H1 (cell line): ENCODE data around the gene TIAL1. TPM values are rescaled to one million over a fixed set of nuclear protein-coding genes. Genes with fewer than 3 reads are reported as not detected.

ENCODE experiments used
- BRCA1 ChIP-seq: IDR thresholded peaks from 2 replicates; pipeline ENCODE4 v1.6.1; 2012; ENCODE audit warnings: low read depth, low read length, improper control_type of control experiment
- CBX5 ChIP-seq: fragments of 300-800, 300-1000 bp; sonication (generic); IDR thresholded peaks from 2 replicates; pipeline ENCODE4 v1.7.1; 2016; ENCODE audit warnings: antibody characterized with exemption, low read length, low read depth
- CBX8 ChIP-seq: fragments of 300-800, 300-1000 bp; sonication (generic); IDR thresholded peaks from 2 replicates; pipeline ENCODE4 v1.7.1; 2016; ENCODE audit warnings: low read depth, low read length, borderline replicate concordance
- CEBPB ChIP-seq: IDR thresholded peaks from 2 replicates; pipeline ENCODE4 v1.6.1; 2012; ENCODE audit warnings: low read depth, low read length
- CHD1 ChIP-seq: IDR thresholded peaks from 2 replicates; pipeline ENCODE4 v1.6.1; 2012; ENCODE audit warnings: low read depth, low read length, improper control_type of control experiment
- CHD2 ChIP-seq: IDR thresholded peaks from 2 replicates; pipeline ENCODE4 v1.6.1; 2012; ENCODE audit warnings: low read length, improper control_type of control experiment
- CTBP2 ChIP-seq: IDR thresholded peaks from 2 replicates; pipeline ENCODE4 v1.7.0; 2011; ENCODE audit warnings: borderline replicate concordance, mild to moderate bottlenecking, moderate library complexity, mixed read lengths, low read length; ENCODE audit not compliant: insufficient read depth, insufficient read length
- E2F6 ChIP-seq: IDR thresholded peaks from 2 replicates; pipeline ENCODE4 v1.6.1; 2012; ENCODE audit warnings: inconsistent platforms
- EP300 ChIP-seq, 2 experiments: IDR thresholded peaks; 1 replicate in 1 of 2; 2 replicates in 1 of 2; pipeline ENCODE4 v1.6.1; 2011 to 2012; ENCODE audit warnings: low read depth in 2 of 2, low read length in 2 of 2, mild to moderate bottlenecking in 2 of 2, borderline replicate concordance in 1 of 2, inconsistent platforms in 1 of 2, moderate library complexity in 1 of 2
- GABPA ChIP-seq: IDR thresholded peaks from 2 replicates; pipeline ENCODE4 v1.6.1; 2011; ENCODE audit warnings: mild to moderate bottlenecking, low read length, moderate library complexity, borderline replicate concordance; ENCODE audit not compliant: insufficient read depth
- GTF2F1 ChIP-seq: IDR thresholded peaks from 2 replicates; pipeline ENCODE4 v1.6.1; 2012; ENCODE audit warnings: low read depth, low read length, improper control_type of control experiment, borderline replicate concordance
- JUND ChIP-seq: IDR thresholded peaks from 2 replicates; pipeline ENCODE4 v1.6.1; 2011; ENCODE audit warnings: mild to moderate bottlenecking, improper control_type of control experiment, low read length
- NRF1 ChIP-seq: IDR thresholded peaks from 2 replicates; pipeline ENCODE4 v1.6.1; 2011; ENCODE audit warnings: mild to moderate bottlenecking, low read depth, low read length, improper control_type of control experiment
- PHF8 ChIP-seq: fragments of 200-600 bp; sonication (generic); conservative IDR thresholded peaks from 2 replicates; pipeline ENCODE4 v1.7.1; 2012; ENCODE audit warnings: low read depth, mild to moderate bottlenecking, inconsistent platforms, low read length, moderate library complexity
- POLR2AphosphoS5 ChIP-seq: IDR thresholded peaks from 2 replicates; pipeline ENCODE4 v1.6.1; 2011; ENCODE audit warnings: low read depth, low read length
- RBBP5 ChIP-seq: IDR thresholded peaks from 2 replicates; pipeline ENCODE4 v1.7.1; 2012; ENCODE audit warnings: low read depth, mild to moderate bottlenecking, inconsistent platforms, low read length, moderate library complexity, borderline replicate concordance
- RXRA ChIP-seq: IDR thresholded peaks from 2 replicates; pipeline ENCODE4 v1.6.1; 2011; ENCODE audit warnings: low read depth, mild to moderate bottlenecking, low read length, moderate library complexity; ENCODE audit not compliant: insufficient read depth
- SIRT6 ChIP-seq: IDR thresholded peaks from one replicate; pipeline ENCODE4 v1.7.1; 2012; ENCODE audit warnings: low read length, inconsistent platforms
- SIX5 ChIP-seq: IDR thresholded peaks from 2 replicates; pipeline ENCODE4 v1.6.1; 2011; ENCODE audit warnings: mild to moderate bottlenecking, low read depth, low read length
- TAF7 ChIP-seq: optimal IDR thresholded peaks from 2 replicates; pipeline ENCODE3; 2011; ENCODE audit warnings: low read depth, mild to moderate bottlenecking, inconsistent platforms, low read length, moderate library complexity, borderline replicate concordance
- TEAD4 ChIP-seq: IDR thresholded peaks from 2 replicates; pipeline ENCODE4 v1.6.1; 2012; ENCODE audit warnings: low read depth, low read length, inconsistent platforms, mixed read lengths
- polyA plus RNA-seq, 7 experiments: library from polyadenylated mRNA; depleted of rRNA in 3 of 7; stranded (reverse) in 5 of 7; unstranded in 2 of 7; fragments of >200 nt in 5 of 7; fragments of 200-250 nt in 2 of 7; gene quantifications; 1 replicate in 5 of 7; 2 replicates in 1 of 7; 4 replicates in 1 of 7; pipeline versions ENCODE4 v1.2.1 to v1.2.3, GENCODE V29; 2011 to 2013; ENCODE audit warnings: missing spikeins in 2 of 7, mixed read lengths in 2 of 7
- total RNA-seq: library from RNA; stranded (reverse); fragmentation: NEBNext Ultra II Directional; extraction: Animal tissue kit (Norgen Biotek cat#: 25700); gene quantifications from 2 replicates; pipeline ENCODE4 v1.2.1, GENCODE V29; 2021
- TF ChIP-seq, protein P1 (sequence below): IDR thresholded peaks from 2 replicates; pipeline ENCODE4 v1.6.1; 2011; ENCODE audit warnings: low read length, improper control_type of control experiment

TIAL1 gene
- total and polyA plus RNA-seq, 2 of the 8 experiments (the other 6 are each of a cell fraction or from before 2014, with no cell fraction given): 50.4 to 166 TPM

- TF ChIP-seq GTF2F1 (peak; percentile 23; the same call in 1 of the 2 replicates), EP300 (IDR thresholded peaks at IDR 0.05; ENCODE audit: borderline replicate concordance in 1 of 2, low read depth in 2 of 2, low read length in 2 of 2) (no peak), BRCA1 (no peak; the same call in 1 of the 2 replicates), CEBPB (no peak), NRF1 (peak; percentile 40; the same call in 1 of the 2 replicates), PHF8 (peak; percentile 75), CHD1 (peak; percentile 38; the same call in 1 of the 2 replicates), CBX5 (no peak), RXRA (no peak), JUND (no peak), SIX5 (peak; percentile 78), SIRT6 (no peak), RBBP5 (peak; percentile 80), GABPA (no peak), POLR2AphosphoS5 (peak; percentile 91), TEAD4 (no peak), CHD2 (peak; percentile 68), CTBP2 (no peak), CBX8 (no peak), TAF7 (peak; percentile 86), E2F6 (peak; percentile 75)
- TF ChIP-seq, protein P1, sequence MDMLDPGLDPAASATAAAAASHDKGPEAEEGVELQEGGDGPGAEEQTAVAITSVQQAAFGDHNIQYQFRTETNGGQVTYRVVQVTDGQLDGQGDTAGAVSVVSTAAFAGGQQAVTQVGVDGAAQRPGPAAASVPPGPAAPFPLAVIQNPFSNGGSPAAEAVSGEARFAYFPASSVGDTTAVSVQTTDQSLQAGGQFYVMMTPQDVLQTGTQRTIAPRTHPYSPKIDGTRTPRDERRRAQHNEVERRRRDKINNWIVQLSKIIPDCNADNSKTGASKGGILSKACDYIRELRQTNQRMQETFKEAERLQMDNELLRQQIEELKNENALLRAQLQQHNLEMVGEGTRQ: no peak; the same call in 1 of the 2 replicates
These were observed at the start of gene TIAL1 (continued) for GRCh38 chr10:119596537-119597404.
